Measurements from ENCODE around the gene TP73. TPM values are rescaled to one million over a fixed set of nuclear protein-coding genes. Genes with fewer than 3 reads are reported as not detected.

The TP73 gene
- total RNA-seq, 1 experiment from 2014 or later = 11.9 TPM

GRCh38 chr1:3662080-3662671 is 9.9 kb downstream of the TP73 start:
- Mint-ChIP-seq H3K36me3 (ENCODE audit: insufficient read depth, unreplicated experiment) (peaks cover 6% of the 10 kb centered on the region), H3K4me3 (ENCODE audit: unreplicated experiment) (no peak overlapping the region), H3K9me3 (ENCODE audit: unreplicated experiment) (no peaks in the 10 kb centered on the region), H3K4me1 (ENCODE audit: low read depth, unreplicated experiment) (no peaks in the 10 kb centered on the region), H3K27ac (ENCODE audit: unreplicated experiment) (no peak overlapping the region), H3K27me3 (ENCODE audit: insufficient read depth, unreplicated experiment) (no peaks in the 10 kb centered on the region)
- H3K9me3 ChIP-seq = no peaks in the 10 kb centered on the region
- ChIA-PET POLR2A (no interaction called here), CTCF (no interaction called here)
- BruUV-seq (replicated peaks) = no TSS peak
- no peaks in the 10 kb centered on the region for H3K4me1 ChIP-seq
- H3K4me3 ChIP-seq (ENCODE audit: low read depth, low read length) = no peak overlapping the region
- TF ChIP-seq, protein P1, sequence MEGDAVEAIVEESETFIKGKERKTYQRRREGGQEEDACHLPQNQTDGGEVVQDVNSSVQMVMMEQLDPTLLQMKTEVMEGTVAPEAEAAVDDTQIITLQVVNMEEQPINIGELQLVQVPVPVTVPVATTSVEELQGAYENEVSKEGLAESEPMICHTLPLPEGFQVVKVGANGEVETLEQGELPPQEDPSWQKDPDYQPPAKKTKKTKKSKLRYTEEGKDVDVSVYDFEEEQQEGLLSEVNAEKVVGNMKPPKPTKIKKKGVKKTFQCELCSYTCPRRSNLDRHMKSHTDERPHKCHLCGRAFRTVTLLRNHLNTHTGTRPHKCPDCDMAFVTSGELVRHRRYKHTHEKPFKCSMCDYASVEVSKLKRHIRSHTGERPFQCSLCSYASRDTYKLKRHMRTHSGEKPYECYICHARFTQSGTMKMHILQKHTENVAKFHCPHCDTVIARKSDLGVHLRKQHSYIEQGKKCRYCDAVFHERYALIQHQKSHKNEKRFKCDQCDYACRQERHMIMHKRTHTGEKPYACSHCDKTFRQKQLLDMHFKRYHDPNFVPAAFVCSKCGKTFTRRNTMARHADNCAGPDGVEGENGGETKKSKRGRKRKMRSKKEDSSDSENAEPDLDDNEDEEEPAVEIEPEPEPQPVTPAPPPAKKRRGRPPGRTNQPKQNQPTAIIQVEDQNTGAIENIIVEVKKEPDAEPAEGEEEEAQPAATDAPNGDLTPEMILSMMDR (IDR thresholded peaks at IDR 0.05; ENCODE audit: insufficient read depth in 1 of 2, low read depth in 1 of 2, low read length in 1 of 2, severe bottlenecking in 1 of 2, unreplicated experiment in 1 of 2) = no peak
- H3K36me3 ChIP-seq (ENCODE audit: control insufficient read depth, insufficient read depth, low read length) = no peaks in the 10 kb centered on the region
- no peaks in the 10 kb centered on the region for H3K27me3 ChIP-seq (replicated peaks; ENCODE audit: control insufficient read depth, insufficient read depth, low read length)
- intact Hi-C loops (cut with micrococcal nuclease; ENCODE audit: unreplicated experiment) = no loop called here
- no peak for DNase-seq

- H3K4me1 Mint-ChIP-seq (ENCODE audit: low read depth, unreplicated experiment) = no peaks in the 10 kb centered on the region
- H3K27ac Mint-ChIP-seq (ENCODE audit: unreplicated experiment) = no peak overlapping the region
- CTCF ChIA-PET = interaction anchor here (0.5 kb wide), 1 partner anchor 70 kb away, joined by 3 read pairs; no protein-coding TSS in a partner anchor
- no peak for DNase-seq
- H3K27me3 ChIP-seq (replicated peaks; ENCODE audit: control insufficient read depth, insufficient read depth, low read length) = no peaks in the 10 kb centered on the region
- POLR2A ChIA-PET = no interaction called here
- TF ChIP-seq, protein P1 (IDR thresholded peaks at IDR 0.05; ENCODE audit: insufficient read depth in 1 of 2, low read depth in 1 of 2, low read length in 1 of 2, severe bottlenecking in 1 of 2, unreplicated experiment in 1 of 2) = no peak
- no peaks in the 10 kb centered on the region for H3K36me3 ChIP-seq (ENCODE audit: control insufficient read depth, insufficient read depth, low read length)
- no peaks in the 10 kb centered on the region for H3K36me3 Mint-ChIP-seq (ENCODE audit: insufficient read depth, unreplicated experiment)
- H3K9me3 Mint-ChIP-seq (ENCODE audit: unreplicated experiment) = no peaks in the 10 kb centered on the region
- H3K9me3 ChIP-seq = no peaks in the 10 kb centered on the region
- BruUV-seq (replicated peaks) = no TSS peak
- intact Hi-C loops (cut with micrococcal nuclease; ENCODE audit: unreplicated experiment) = no loop called here
- H3K4me3 Mint-ChIP-seq (ENCODE audit: unreplicated experiment) = no peak overlapping the region
- H3K27me3 Mint-ChIP-seq (ENCODE audit: insufficient read depth, unreplicated experiment) = no peaks in the 10 kb centered on the region
- no peak overlapping the region for H3K4me3 ChIP-seq (ENCODE audit: low read depth, low read length)
- no peaks in the 10 kb centered on the region for H3K4me1 ChIP-seq
These were observed 11.8 kb downstream of the TP73 start for GRCh38 chr1:3663999-3664699.

GRCh38 chr1:3664700-3665375 is 12.5 kb downstream of the TP73 start:
- Mint-ChIP-seq H3K36me3 (ENCODE audit: insufficient read depth, unreplicated experiment) (no peaks in the 10 kb centered on the region), H3K9me3 (ENCODE audit: unreplicated experiment) (no peaks in the 10 kb centered on the region), H3K27ac (ENCODE audit: unreplicated experiment) (no peak overlapping the region), H3K4me1 (ENCODE audit: low read depth, unreplicated experiment) (no peaks in the 10 kb centered on the region), H3K4me3 (ENCODE audit: unreplicated experiment) (no peak overlapping the region), H3K27me3 (ENCODE audit: insufficient read depth, unreplicated experiment) (no peaks in the 10 kb centered on the region)
- TF ChIP-seq, protein P1 (IDR thresholded peaks at IDR 0.05; ENCODE audit: insufficient read depth in 1 of 2, low read depth in 1 of 2, low read length in 1 of 2, severe bottlenecking in 1 of 2, unreplicated experiment in 1 of 2) = no peak
- Histone ChIP-seq H3K9me3 (no peaks in the 10 kb centered on the region), H3K4me1 (no peaks in the 10 kb centered on the region), H3K4me3 (ENCODE audit: low read depth, low read length) (no peak overlapping the region), H3K36me3 (ENCODE audit: control insufficient read depth, insufficient read depth, low read length) (no peaks in the 10 kb centered on the region), H3K27me3 (replicated peaks; ENCODE audit: control insufficient read depth, insufficient read depth, low read length) (no peaks in the 10 kb centered on the region)
- intact Hi-C loops (cut with micrococcal nuclease; ENCODE audit: unreplicated experiment) = no loop called here
- BruUV-seq (replicated peaks) = no TSS peak
- POLR2A ChIA-PET = no interaction called here
- no peak for DNase-seq
- CTCF ChIA-PET = interaction anchor here (0.5 kb wide), 1 partner anchor 69 kb away, joined by 3 read pairs; no protein-coding TSS in a partner anchor
